Right lobe of liver (tissue), 4 donors: ENCODE measurements around the gene CPD.

Experiments used
- CTCF ChIP-seq, 4 donors: fragments of 200-600 bp in 3 of 4; fragments of 450-650 bp in 1 of 4; IDR thresholded peaks; one replicate each; pipeline versions ENCODE4 v1.5.1 to v1.8.0; 2016 to 2022; ENCODE audit warnings: antibody characterized with exemption in 4 of 4, mild to moderate bottlenecking in 2 of 4
- POLR2A ChIP-seq: fragments of 450-650 bp; IDR thresholded peaks from one replicate; pipeline ENCODE4 v1.6.1; 2017; ENCODE audit warnings: antibody characterized with exemption, mild to moderate bottlenecking
- donor health status: DM: no; HTN: no; CAD: no.
- donor health status: DM: no; HTN: no; CAD: no.
- donor health status: DM: no; HTN: yes; CAD: no.

- TF ChIP-seq CTCF (IDR thresholded peaks at IDR 0.05) (no peak), POLR2A (no peak)
Observed at GRCh38 chr17:30332057-30332542, 46.6 kb upstream of the CPD start.
